Activated T-helper 17 cell treated with anti-CD3 and anti-CD28 coated beads, Interleukin-2, amount 50 U/mL, for 72 hours (primary cell): Measurements from ENCODE around the gene GAPDHS. TPM values are rescaled to one million over a fixed set of nuclear protein-coding genes. Genes with fewer than 3 reads are reported as not detected.

Experiments used
- ATAC-seq: fragments of 150-1000 bp; cut with Tn5 transposase; replicated peaks from 2 replicates; pipeline ENCODE4 v1.10.0; 2021; ENCODE audit warnings: mild to moderate bottlenecking, moderate library complexity
- H3K27ac Mint-ChIP-seq: one replicate; pipeline ENCODE4 v1.8.0; 2022; ENCODE audit warnings: mixed read lengths
- H3K27me3 Mint-ChIP-seq: one replicate; pipeline ENCODE4 v1.8.0; 2022; ENCODE audit warnings: mixed read lengths
- H3K36me3 Mint-ChIP-seq: one replicate; pipeline ENCODE4 v1.8.0; 2022; ENCODE audit warnings: low read depth, mild to moderate bottlenecking, mixed read lengths
- H3K4me1 Mint-ChIP-seq: one replicate; pipeline ENCODE4 v1.8.0; 2022; ENCODE audit warnings: mixed read lengths
- H3K4me3 Mint-ChIP-seq: one replicate; pipeline ENCODE4 v1.8.0; 2022; ENCODE audit warnings: mild to moderate bottlenecking, mixed read lengths
- H3K9me3 Mint-ChIP-seq: one replicate; pipeline ENCODE4 v1.8.0; 2022; ENCODE audit warnings: mixed read lengths
- total RNA-seq, 2 donors: library from RNA; stranded (reverse); gene quantifications; one replicate each; pipeline ENCODE4 v1.2.3, GENCODE V29; 2022

The GAPDHS gene
- total RNA-seq, 2 donors from 2014 or later: not detected

GRCh38 chr19:35565016-35565856 lies 32.0 kb downstream of the GAPDHS start:
- no peak for ATAC-seq
- no peak overlapping the region for H3K27ac Mint-ChIP-seq
- H3K9me3 Mint-ChIP-seq: no peaks in the 10 kb centered on the region
- H3K4me3 Mint-ChIP-seq: no peak overlapping the region
- H3K4me1 Mint-ChIP-seq: peaks cover 4% of the 10 kb centered on the region
- H3K36me3 Mint-ChIP-seq: no peaks in the 10 kb centered on the region
- H3K27me3 Mint-ChIP-seq: peaks cover 39% of the 10 kb centered on the region

- peaks cover 35% of the 10 kb centered on the region for H3K27me3 Mint-ChIP-seq
- H3K4me3 Mint-ChIP-seq: no peak overlapping the region
- no peaks in the 10 kb centered on the region for H3K9me3 Mint-ChIP-seq
- no peaks in the 10 kb centered on the region for H3K4me1 Mint-ChIP-seq
- no peak overlapping the region for H3K27ac Mint-ChIP-seq
- H3K36me3 Mint-ChIP-seq: no peaks in the 10 kb centered on the region
- ATAC-seq: no peak
These were observed 33.5 kb downstream of the GAPDHS start for GRCh38 chr19:35566738-35567137.

GRCh38 chr19:35569281-35569781 lies 36.1 kb downstream of the GAPDHS start:
- Mint-ChIP-seq H3K27me3 (peaks cover 24% of the 10 kb centered on the region), H3K4me1 (no peaks in the 10 kb centered on the region), H3K36me3 (no peaks in the 10 kb centered on the region), H3K9me3 (peaks cover 3% of the 10 kb centered on the region), H3K27ac (no peak overlapping the region), H3K4me3 (no peak overlapping the region)
- no peak for ATAC-seq

- no peak overlapping the region for H3K27ac Mint-ChIP-seq
- peak; percentile 34 for ATAC-seq
- H3K9me3 Mint-ChIP-seq: peaks cover 14% of the 10 kb centered on the region
- H3K4me1 Mint-ChIP-seq: no peaks in the 10 kb centered on the region
- no peaks in the 10 kb centered on the region for H3K36me3 Mint-ChIP-seq
- peaks cover 19% of the 10 kb centered on the region for H3K27me3 Mint-ChIP-seq
- no peak overlapping the region for H3K4me3 Mint-ChIP-seq
These were observed 38.2 kb downstream of the GAPDHS start for GRCh38 chr19:35571406-35571965.

- ATAC-seq: no peak
- Mint-ChIP-seq H3K27me3 (peaks cover 12% of the 10 kb centered on the region), H3K36me3 (no peaks in the 10 kb centered on the region), H3K9me3 (peaks cover 24% of the 10 kb centered on the region), H3K4me3 (no peak overlapping the region), H3K27ac (no peak overlapping the region), H3K4me1 (peaks cover 4% of the 10 kb centered on the region)
These were observed 44.7 kb downstream of the GAPDHS start for GRCh38 chr19:35577918-35578317.

GRCh38 chr19:35578707-35579106 lies 45.5 kb downstream of the GAPDHS start:
- Mint-ChIP-seq H3K27ac (no peak overlapping the region), H3K36me3 (no peaks in the 10 kb centered on the region), H3K4me1 (peaks cover 4% of the 10 kb centered on the region), H3K4me3 (no peak overlapping the region), H3K27me3 (peaks cover 15% of the 10 kb centered on the region), H3K9me3 (peaks cover 24% of the 10 kb centered on the region)
- no peak for ATAC-seq

GRCh38 chr19:35582760-35583159 lies 49.5 kb downstream of the GAPDHS start:
- peaks cover 18% of the 10 kb centered on the region for H3K27me3 Mint-ChIP-seq
- no peaks in the 10 kb centered on the region for H3K36me3 Mint-ChIP-seq
- H3K4me1 Mint-ChIP-seq: no peaks in the 10 kb centered on the region
- H3K4me3 Mint-ChIP-seq: no peak overlapping the region
- no peak overlapping the region for H3K27ac Mint-ChIP-seq
- H3K9me3 Mint-ChIP-seq: peaks cover 2% of the 10 kb centered on the region
- ATAC-seq: no peak

GRCh38 chr19:35585848-35586247 lies 52.6 kb downstream of the GAPDHS start, which contains the start of gene PMIS2:
Gene PMIS2 (plus strand): TSS chr19:35586173. CDS start chr19:35586260, 87 bp downstream.
- H3K4me3 Mint-ChIP-seq: no peak within 1 kb of the TSS
- H3K27ac Mint-ChIP-seq: no peak within 1 kb of the TSS
- peaks cover 16% of the 10 kb centered on the region for H3K27me3 Mint-ChIP-seq
- H3K9me3 Mint-ChIP-seq: no peaks in the 10 kb centered on the region
- peak; percentile 55 for ATAC-seq
- no peaks in the 10 kb centered on the region for H3K36me3 Mint-ChIP-seq
- H3K4me1 Mint-ChIP-seq: no peaks in the 10 kb centered on the region

GRCh38 chr19:35587321-35587720 lies 54.1 kb downstream of the GAPDHS start:
- Mint-ChIP-seq H3K27me3 (peaks cover 16% of the 10 kb centered on the region), H3K4me3 (no peak overlapping the region), H3K9me3 (no peaks in the 10 kb centered on the region), H3K36me3 (no peaks in the 10 kb centered on the region), H3K4me1 (no peaks in the 10 kb centered on the region), H3K27ac (no peak overlapping the region)
- ATAC-seq: no peak

GRCh38 chr19:35590875-35591274 lies 57.6 kb downstream of the GAPDHS start:
- H3K4me3 Mint-ChIP-seq: no peak overlapping the region
- H3K27me3 Mint-ChIP-seq: peaks cover 4% of the 10 kb centered on the region
- ATAC-seq: no peak
- no peaks in the 10 kb centered on the region for H3K9me3 Mint-ChIP-seq
- H3K4me1 Mint-ChIP-seq: no peaks in the 10 kb centered on the region
- H3K27ac Mint-ChIP-seq: no peak overlapping the region
- H3K36me3 Mint-ChIP-seq: no peaks in the 10 kb centered on the region

- Mint-ChIP-seq H3K4me1 (peaks cover 8% of the 10 kb centered on the region), H3K27ac (no peak overlapping the region), H3K4me3 (no peak overlapping the region), H3K27me3 (no peaks in the 10 kb centered on the region), H3K9me3 (no peaks in the 10 kb centered on the region), H3K36me3 (no peaks in the 10 kb centered on the region)
- no peak for ATAC-seq
These were observed 59.0 kb downstream of the GAPDHS start for GRCh38 chr19:35592226-35592625.

Other genes starting within 250 kb of the GAPDHS start
- gene MAG, start 241.3 kb upstream of the GAPDHS start, total RNA-seq: under 1 TPM; 0.24 to 0.50 TPM
- gene CD22, start 204.3 kb upstream of the GAPDHS start, total RNA-seq: 10 to 100 TPM in 1 of 2 donors, 1 to 10 TPM in 1; 5.3 to 11.7 TPM
- under 1 TPM; 0.42 to 0.54 TPM for gene FFAR1, start 185.6 kb upstream of the GAPDHS start, total RNA-seq
- 1 to 10 TPM; 1.7 to 2.3 TPM for gene FFAR3, start 175.0 kb upstream of the GAPDHS start, total RNA-seq
- gene GPR42, start 162.4 kb upstream of the GAPDHS start, total RNA-seq: under 1 TPM; 0.42 to 0.61 TPM
- gene FFAR2, start 85.2 kb upstream of the GAPDHS start, total RNA-seq: not detected
- not detected for gene KRTDAP, start 43.0 kb upstream of the GAPDHS start, total RNA-seq
- 1 to 10 TPM in 1 of 2 donors, under 1 TPM in 1; 0.11 to 1.7 TPM for gene DMKN, start 19.8 kb upstream of the GAPDHS start, total RNA-seq
- not detected for gene SBSN, start 5.1 kb upstream of the GAPDHS start, total RNA-seq
- 10 to 100 TPM; 45.0 to 74.1 TPM for gene TMEM147, start 12.2 kb downstream of the GAPDHS start, total RNA-seq
- not detected for gene ATP4A, start 30.2 kb downstream of the GAPDHS start, total RNA-seq
- gene PMIS2, start 52.7 kb downstream of the GAPDHS start, total RNA-seq: not detected
- 10 to 100 TPM; 32.0 to 37.2 TPM for gene HAUS5, start 79.3 kb downstream of the GAPDHS start, total RNA-seq
- gene RBM42, start 95.6 kb downstream of the GAPDHS start, total RNA-seq: 10 to 100 TPM; 54.7 to 95.6 TPM
- gene ETV2, start 108.3 kb downstream of the GAPDHS start, total RNA-seq: under 1 TPM; 0.61 to 0.99 TPM
- 100 to 1,000 TPM; 331 to 427 TPM for gene COX6B1, start 114.9 kb downstream of the GAPDHS start, total RNA-seq
- gene UPK1A, start 133.1 kb downstream of the GAPDHS start, total RNA-seq: 1 to 10 TPM in 1 of 2 donors, under 1 TPM in 1; 0.73 to 8.0 TPM
- 100 to 1,000 TPM; 138 to 217 TPM for gene ZBTB32, start 171.1 kb downstream of the GAPDHS start, total RNA-seq
- gene KMT2B, start 184.5 kb downstream of the GAPDHS start, total RNA-seq: 100 to 1,000 TPM in 1 of 2 donors, 10 to 100 TPM in 1; 67.4 to 117 TPM
- 100 to 1,000 TPM in 1 of 2 donors, 10 to 100 TPM in 1; 42.3 to 153 TPM for gene IGFLR1, start 209.0 kb downstream of the GAPDHS start, total RNA-seq
- 10 to 100 TPM; 17.8 to 21.6 TPM for gene U2AF1L4, start 212.0 kb downstream of the GAPDHS start, total RNA-seq
- 10 to 100 TPM; 34.0 to 51.2 TPM for gene PSENEN, start 212.2 kb downstream of the GAPDHS start, total RNA-seq
- gene LIN37, start 215.1 kb downstream of the GAPDHS start, total RNA-seq: 10 to 100 TPM; 11.0 to 20.1 TPM
- gene HSPB6, start 223.6 kb downstream of the GAPDHS start, total RNA-seq: not detected
- 10 to 100 TPM; 28.4 to 31.2 TPM for gene PROSER3, start 224.7 kb downstream of the GAPDHS start, total RNA-seq
- 10 to 100 TPM; 40.3 to 71.7 TPM for gene ARHGAP33, start 242.1 kb downstream of the GAPDHS start, total RNA-seq